HepG2 (cell line): ENCODE results near the gene RTN3. TPM values are rescaled to one million over a fixed set of nuclear protein-coding genes. Genes with fewer than 3 reads are reported as not detected.

Experiments used
- CBFB ChIP-seq: sonication (generic); formaldehyde crosslinking; IDR thresholded peaks from 2 replicates; pipeline ENCODE4 v1.4.0; 2020; ENCODE audit warnings: missing genetic modification reagents
- ETV6 ChIP-seq: sonication (generic); formaldehyde crosslinking; conservative IDR thresholded peaks from 2 replicates; pipeline ENCODE4 v1.4.0; 2020; ENCODE audit warnings: missing genetic modification reagents
- FOXO1 ChIP-seq: sonication (generic); formaldehyde crosslinking; IDR thresholded peaks from 2 replicates; pipeline ENCODE4 v1.4.0; 2020; ENCODE audit warnings: missing genetic modification reagents
- GMEB2 ChIP-seq: IDR thresholded peaks from 2 replicates; pipeline ENCODE4 v1.6.1; 2016; ENCODE audit warnings: missing biosample characterization, missing genetic modification reagents, low read depth
- HES4 ChIP-seq: sonication (generic); formaldehyde crosslinking; IDR thresholded peaks from 2 replicates; pipeline ENCODE4 v1.9.0; 2021; ENCODE audit warnings: mild to moderate bottlenecking, missing genetic modification reagents, borderline replicate concordance
- MAFF ChIP-seq: IDR thresholded peaks from 2 replicates; pipeline ENCODE4 v1.6.1; 2011; ENCODE audit warnings: low read depth, low read length, improper control_type of control experiment
- POLR2G ChIP-seq: fragments of 200-400 bp; formaldehyde crosslinking; IDR thresholded peaks from 2 replicates; pipeline ENCODE4 v1.6.1; 2018; ENCODE audit warnings: mild to moderate bottlenecking, low read depth, low read length, moderate library complexity
- U2AF1 ChIP-seq: fragments of 200-400 bp; formaldehyde crosslinking; optimal IDR thresholded peaks from 2 replicates; pipeline ENCODE3; 2017; ENCODE audit warnings: mild to moderate bottlenecking, low read depth, low read length
- ZNF136 ChIP-seq: sonication (generic); formaldehyde crosslinking; IDR thresholded peaks from 2 replicates; pipeline ENCODE4 v1.8.1; 2022; ENCODE audit warnings: low read depth, mild to moderate bottlenecking, moderate library complexity, missing genetic modification reagents
- ZNF138 ChIP-seq: sonication (generic); formaldehyde crosslinking; IDR thresholded peaks from 2 replicates; pipeline ENCODE4 v1.5.0; 2020; ENCODE audit warnings: mild to moderate bottlenecking, low read depth, missing genetic modification reagents
- ZNF180 ChIP-seq: sonication (generic); formaldehyde crosslinking; IDR thresholded peaks from 2 replicates; pipeline ENCODE4 v1.4.0; 2020; ENCODE audit warnings: low read depth, missing genetic modification reagents, borderline replicate concordance
- ZNF280D ChIP-seq: sonication (generic); formaldehyde crosslinking; IDR thresholded peaks from 2 replicates; pipeline ENCODE4 v1.5.1; 2020; ENCODE audit warnings: mild to moderate bottlenecking, missing genetic modification reagents
- ZNF331 ChIP-seq: sonication (generic); formaldehyde crosslinking; IDR thresholded peaks from 2 replicates; pipeline ENCODE4 v1.4.0; 2020; ENCODE audit warnings: missing genetic modification reagents
- ZNF337 ChIP-seq: sonication (generic); formaldehyde crosslinking; IDR thresholded peaks from 2 replicates; pipeline ENCODE4 v1.5.1; 2020; ENCODE audit warnings: missing genetic modification reagents, low read depth, mild to moderate bottlenecking, borderline replicate concordance
- ZNF382 ChIP-seq: sonication (generic); formaldehyde crosslinking; IDR thresholded peaks from 2 replicates; pipeline ENCODE4 v1.5.0; 2020; ENCODE audit warnings: missing genetic modification reagents, mild to moderate bottlenecking, borderline replicate concordance
- ZNF512 ChIP-seq: sonication (generic); formaldehyde crosslinking; IDR thresholded peaks from 2 replicates; pipeline ENCODE4 v1.4.0; 2020; ENCODE audit warnings: mild to moderate bottlenecking, missing genetic modification reagents
- ZNF691 ChIP-seq: sonication (generic); formaldehyde crosslinking; IDR thresholded peaks from 2 replicates; pipeline ENCODE4 v1.4.0; 2020; ENCODE audit warnings: missing genetic modification reagents, low read depth, mild to moderate bottlenecking, borderline replicate concordance
- ZNF784 ChIP-seq: sonication (generic); formaldehyde crosslinking; IDR thresholded peaks from 2 replicates; pipeline ENCODE4 v1.5.1; 2020; ENCODE audit warnings: missing genetic modification reagents, mild to moderate bottlenecking, borderline replicate concordance
- polyA plus RNA-seq, 8 experiments: library from polyadenylated mRNA; depleted of rRNA in 3 of 8; stranded (reverse) in 7 of 8; unstranded in 1 of 8; fragments of >200 nt; fragmentation: Illumina TruSeq in 4 of 8; extraction: Trizol in 4 of 8; gene quantifications; 2 replicates each; pipeline versions ENCODE4 v1.2.1 to v1.2.3, GENCODE V29; 2011 to 2016; ENCODE audit warnings: low read depth in 4 of 8, missing spikeins in 1 of 8, mixed read lengths in 1 of 8; ENCODE audit not compliant: insufficient read depth in 1 of 8
- total RNA-seq, 5 experiments: library from RNA; depleted of rRNA; stranded (reverse); fragments of >200 nt; fragmentation: Illumina TruSeq; extraction: Trizol; gene quantifications; 2 replicates each; pipeline ENCODE4 v1.2.3, GENCODE V29; 2016; ENCODE audit warnings: low read depth in 1 of 5

Gene RTN3
- total and polyA plus RNA-seq, 2 of the 13 experiments (the other 11 are each of a cell fraction or from before 2014, with no cell fraction given) = 32.2 to 41.1 TPM

- TF ChIP-seq ETV6 (peak; percentile 38; the same call in 1 of the 2 replicates), CBFB (CRISPR knock-in tag) (peak; percentile 66; the same call in 1 of the 2 replicates), ZNF337 (CRISPR knock-in tag) (no peak), HES4 (CRISPR knock-in tag) (no peak; the same call in 1 of the 2 replicates), MAFF (no peak), GMEB2 (CRISPR knock-in tag) (no peak), ZNF138 (CRISPR knock-in tag) (no peak), ZNF136 (CRISPR knock-in tag) (no peak), ZNF280D (CRISPR knock-in tag) (no peak), ZNF512 (CRISPR knock-in tag) (no peak), U2AF1 (no peak), ZNF784 (CRISPR knock-in tag) (no peak), POLR2G (peak; percentile 94), FOXO1 (CRISPR knock-in tag) (no peak), ZNF691 (CRISPR knock-in tag) (peak; percentile 53; the same call in 1 of the 2 replicates), ZNF331 (CRISPR knock-in tag) (peak; percentile 56; the same call in 1 of the 2 replicates), ZNF382 (no peak), ZNF180 (CRISPR knock-in tag) (no peak)
These were observed at the start of gene RTN3 (continued) for GRCh38 chr11:63681321-63682065.
